HepG2 (cell line): ENCODE data around the gene HOXD12. TPM values are rescaled to one million over a fixed set of nuclear protein-coding genes. Genes with fewer than 3 reads are reported as not detected.

Source experiments
- ATAC-seq: fragments of 200-7000 bp; cut with Tn5 transposase; 3 replicates; pipeline ENCODE4 v1.9.1; 2020; ENCODE audit warnings: mild to moderate bottlenecking, moderate library complexity
- BruUV-seq: library from RNA; stranded (reverse); fragments of 400-500 nt; replicated peaks from 2 replicates; lab custom pipeline; 2021; lab: Mats Ljungman, UMichigan
- CTCF ChIA-PET: fragments of 300-600 bp; formaldehyde crosslinking; extraction: SDS; loops from one replicate; lab custom pipeline; 2021; ENCODE audit warnings: low total read pairs, inconsistent platforms, low intra/inter-chr PET ratio; lab: Yijun Ruan, JAX
- POLR2A ChIA-PET: fragments of 350-600 bp; sonication (Branson Sonifier 250); formaldehyde crosslinking; loops from one replicate; lab custom pipeline; 2020; ENCODE audit warnings: antibody characterized with exemption, inconsistent platforms; lab: Yijun Ruan, JAX
- DNase-seq: peaks from one replicate; pipeline ENCODE4 v3.0.0-alpha.2; 2015; ENCODE audit warnings: low spot score
- FAIRE-seq: peaks from 3 replicates; lab custom pipeline; 2011; peaks lifted over from hg19 to GRCh38; lab: Jason Lieb, UNC
- H2AFZ ChIP-seq: one replicate; pipeline ENCODE4 v1.6.1; 2011; ENCODE audit warnings: low read length, inconsistent platforms
- H3K27ac ChIP-seq: fragments of 300-600 bp; 3 replicates; pipeline ENCODE4 v1.8.0; 2011; ENCODE audit warnings: mixed run types, mild to moderate bottlenecking, mixed read lengths, low read length, inconsistent platforms; ENCODE audit not compliant: insufficient read depth; ENCODE audit errors: extremely low read length
- H3K27me3 ChIP-seq, 2 experiments: fragments of 200-600 bp in 1 of 2; 2 replicates in 1 of 2; 3 replicates in 1 of 2; pipeline versions ENCODE4 v1.6.0 to v1.8.0; 2011; ENCODE audit warnings: low read length in 2 of 2, mild to moderate bottlenecking in 2 of 2, moderate library complexity in 2 of 2, inconsistent platforms in 1 of 2; ENCODE audit not compliant: insufficient read depth in 2 of 2, control insufficient read depth in 1 of 2
- H3K36me3 ChIP-seq, 2 experiments: fragments of 200-600 bp in 1 of 2; replicated peaks in 1 of 2; 2 replicates in 1 of 2; 3 replicates in 1 of 2; pipeline versions ENCODE4 v1.5.1 to v1.8.0; 2011; ENCODE audit warnings: low read length in 2 of 2, inconsistent platforms in 1 of 2; ENCODE audit not compliant: insufficient read depth in 2 of 2, control insufficient read depth in 1 of 2
- H3K4me1 ChIP-seq: 2 replicates; pipeline ENCODE4 v1.5.1; 2012; ENCODE audit warnings: low read length, inconsistent platforms; ENCODE audit not compliant: insufficient read depth
- H3K4me2 ChIP-seq: 2 replicates; pipeline ENCODE4 v1.6.0; 2011; ENCODE audit warnings: low read depth, low read length, inconsistent platforms
- H3K4me3 ChIP-seq, 3 experiments: fragments of 200-600 bp in 1 of 3; sonication (generic), shearing (Covaris generic) in 1 of 3; replicated peaks in 1 of 3; 2 replicates each; pipeline ENCODE4 v1.5.1; 2011 to 2016; ENCODE audit warnings: low read length in 3 of 3, inconsistent platforms in 2 of 3, low read depth in 2 of 3, mild to moderate bottlenecking in 2 of 3, control low read depth in 1 of 3, mixed read lengths in 1 of 3; ENCODE audit not compliant: insufficient read depth in 1 of 3
- H3K79me2 ChIP-seq: one replicate; pipeline ENCODE4 v1.6.1; 2011; ENCODE audit warnings: low read length, inconsistent platforms; ENCODE audit not compliant: insufficient read depth
- H3K9ac ChIP-seq: 2 replicates; pipeline ENCODE4 v1.6.0; 2011; ENCODE audit warnings: mild to moderate bottlenecking, low read depth, low read length, inconsistent platforms; ENCODE audit not compliant: insufficient read depth
- H3K9me3 ChIP-seq: 2 replicates; pipeline ENCODE4 v1.5.1; 2012; ENCODE audit warnings: mild to moderate bottlenecking, low read length
- H4K20me1 ChIP-seq: 2 replicates; pipeline ENCODE4 v1.6.0; 2011; ENCODE audit warnings: inconsistent platforms, mild to moderate bottlenecking, low read length, moderate library complexity; ENCODE audit not compliant: insufficient read depth
- KDM5B ChIP-seq: sonication (generic); formaldehyde crosslinking; IDR thresholded peaks from 2 replicates; pipeline ENCODE4 v1.4.0; 2020; ENCODE audit warnings: missing genetic modification reagents, mild to moderate bottlenecking, borderline replicate concordance
- ZNF20 ChIP-seq: sonication (generic); formaldehyde crosslinking; IDR thresholded peaks from 2 replicates; pipeline ENCODE4 v1.4.0; 2020; ENCODE audit warnings: mild to moderate bottlenecking, moderate library complexity, missing genetic modification reagents
- ZNF331 ChIP-seq: sonication (generic); formaldehyde crosslinking; IDR thresholded peaks from 2 replicates; pipeline ENCODE4 v1.4.0; 2020; ENCODE audit warnings: missing genetic modification reagents
- ZNF530 ChIP-seq: sonication (generic); formaldehyde crosslinking; IDR thresholded peaks from 2 replicates; pipeline ENCODE4 v1.5.0; 2020; ENCODE audit warnings: low read depth, mild to moderate bottlenecking, missing genetic modification reagents
- ZSCAN12 ChIP-seq: sonication (generic); formaldehyde crosslinking; IDR thresholded peaks from 2 replicates; pipeline ENCODE4 v1.9.0; 2021; ENCODE audit warnings: mild to moderate bottlenecking, missing genetic modification reagents
- ZZZ3 ChIP-seq: sonication (generic); formaldehyde crosslinking; IDR thresholded peaks from 2 replicates; pipeline ENCODE4 v1.4.0; 2020; ENCODE audit warnings: missing genetic modification reagents, mild to moderate bottlenecking, borderline replicate concordance
- WGBS: methylation state at CpG from one replicate; pipeline ENCODE4 v1.1.6; 2017; ENCODE audit warnings: low lambda C conversion rate; 5-methylcytosine and 5-hydroxymethylcytosine counted together
- in situ Hi-C: cut with HindIII; loops from 2 replicates; pipeline ENCODE4 v1.10.0; 2017; ENCODE audit warnings: low pct_unique_long_range_greater_than_20kb; ENCODE audit not compliant: extremely low pct_ligation_motif_present
- intact Hi-C: fragments of 100-400 bp; cut with micrococcal nuclease; formaldehyde crosslinking; loops from one replicate; pipeline ENCODE4 v1.10.0; 2022; ENCODE audit not compliant: unreplicated experiment
- polyA plus RNA-seq, 8 experiments: library from polyadenylated mRNA; depleted of rRNA in 3 of 8; stranded (reverse) in 7 of 8; unstranded in 1 of 8; fragments of >200 nt; fragmentation: Illumina TruSeq in 4 of 8; extraction: Trizol in 4 of 8; gene quantifications; 2 replicates each; pipeline versions ENCODE4 v1.2.1 to v1.2.3, GENCODE V29; 2011 to 2016; ENCODE audit warnings: low read depth in 4 of 8, missing spikeins in 1 of 8, mixed read lengths in 1 of 8; ENCODE audit not compliant: insufficient read depth in 1 of 8
- total RNA-seq, 5 experiments: library from RNA; depleted of rRNA; stranded (reverse); fragments of >200 nt; fragmentation: Illumina TruSeq; extraction: Trizol; gene quantifications; 2 replicates each; pipeline ENCODE4 v1.2.3, GENCODE V29; 2016; ENCODE audit warnings: low read depth in 1 of 5
- TF ChIP-seq, protein P1 (sequence below): sonication (generic); formaldehyde crosslinking; IDR thresholded peaks from 2 replicates; pipeline ENCODE4 v1.5.0; 2020; ENCODE audit warnings: mild to moderate bottlenecking, missing genetic modification reagents, borderline replicate concordance

HOXD12 gene
- total and polyA plus RNA-seq, 2 of the 13 experiments (the other 11 are each of a cell fraction or from before 2014, with no cell fraction given) = not detected

- no peak overlapping the region for H3K4me2 ChIP-seq
- H4K20me1 ChIP-seq = no peaks in the 10 kb centered on the region
- ChIA-PET POLR2A (no interaction called here), CTCF (interaction anchor here (1.6 kb wide), 1 partner anchor 494 kb away, joined by 4 read pairs; no protein-coding TSS in a partner anchor)
- TF ChIP-seq ZNF331 = no peak
- no peak for TF ChIP-seq KDM5B (CRISPR knock-in tag)
- TF ChIP-seq ZZZ3 = no peak
- TF ChIP-seq, protein P1, sequence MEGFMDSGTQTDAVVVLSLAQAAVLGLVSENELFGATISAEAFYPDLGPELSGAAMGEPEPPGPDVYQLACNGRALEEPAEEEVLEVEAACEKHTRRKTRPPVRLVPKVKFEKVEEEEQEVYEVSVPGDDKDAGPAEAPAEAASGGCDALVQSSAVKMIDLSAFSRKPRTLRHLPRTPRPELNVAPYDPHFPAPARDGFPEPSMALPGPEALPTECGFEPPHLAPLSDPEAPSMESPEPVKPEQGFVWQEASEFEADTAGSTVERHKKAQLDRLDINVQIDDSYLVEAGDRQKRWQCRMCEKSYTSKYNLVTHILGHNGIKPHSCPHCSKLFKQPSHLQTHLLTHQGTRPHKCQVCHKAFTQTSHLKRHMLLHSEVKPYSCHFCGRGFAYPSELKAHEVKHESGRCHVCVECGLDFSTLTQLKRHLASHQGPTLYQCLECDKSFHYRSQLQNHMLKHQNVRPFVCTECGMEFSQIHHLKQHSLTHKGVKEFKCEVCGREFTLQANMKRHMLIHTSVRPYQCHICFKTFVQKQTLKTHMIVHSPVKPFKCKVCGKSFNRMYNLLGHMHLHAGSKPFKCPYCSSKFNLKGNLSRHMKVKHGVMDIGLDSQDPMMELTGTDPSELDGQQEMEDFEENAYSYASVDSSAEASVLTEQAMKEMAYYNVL = no peak
- no peak for TF ChIP-seq ZNF20 (CRISPR knock-in tag)
- no peak for TF ChIP-seq ZNF530 (CRISPR knock-in tag)
- no peak for TF ChIP-seq ZSCAN12
- H3K36me3 ChIP-seq = no peaks in the 10 kb centered on the region
- no peaks in the 10 kb centered on the region for H3K79me2 ChIP-seq
- no peak overlapping the region for H3K27ac ChIP-seq
- no peak for ATAC-seq
- in situ Hi-C loops (loop anchor here (5.0 kb wide), 1 partner anchor 315 kb away; no protein-coding TSS in a partner anchor), intact Hi-C loops (loop anchor here (5.0 kb wide), 1 partner anchor 495 kb away; no protein-coding TSS in a partner anchor)
- H3K4me3 ChIP-seq = no peak overlapping the region
- peaks cover 11% of the 10 kb centered on the region for H3K4me1 ChIP-seq
- H2AFZ ChIP-seq = no peak overlapping the region
- H3K27me3 ChIP-seq = peaks cover 2 to 87% of the 10 kb centered on the region in 2 experiments; a peak in 4 of 5 replicates
- no TSS peak for BruUV-seq
- WGBS = 0% methylated on average over 2 of the region's 2 CpGs
- no peaks in the 10 kb centered on the region for H3K9me3 ChIP-seq
- FAIRE-seq = no peak
- no peak overlapping the region for H3K9ac ChIP-seq
- DNase-seq = no peak
Measured at GRCh38 chr2:176142281-176142680, 42.7 kb downstream of the HOXD12 start.
